Hypothalamus (tissue), 51 donors: ENCODE results near the gene PPA2.

Experiments
- DNase-seq, 51 donors: peaks; one replicate each; lab custom pipeline; 2025; lab: John Stamatoyannopoulos, UW

The PPA2 gene

GRCh38 chr4:105400901-105401677, 72.8 kb downstream of the PPA2 start:
- no peak for DNase-seq

GRCh38 chr4:105399532-105400161, 74.2 kb downstream of the PPA2 start:
- no peak for DNase-seq

GRCh38 chr4:105392858-105393257, 81.0 kb downstream of the PPA2 start:
- DNase-seq, result no peak

- DNase-seq, result no peak
Observed at GRCh38 chr4:105389167-105389566, 84.7 kb downstream of the PPA2 start.

GRCh38 chr4:105387466-105387865, 86.4 kb downstream of the PPA2 start:
- no peak for DNase-seq

GRCh38 chr4:105386012-105386411, 87.8 kb downstream of the PPA2 start:
- DNase-seq, result no peak

GRCh38 chr4:105374071-105374470, 99.8 kb downstream of the PPA2 start:
- DNase-seq, result no peak

- DNase-seq, result no peak
Observed at GRCh38 chr4:105373324-105373723, 100.5 kb downstream of the PPA2 start.

- DNase-seq, result no peak
Observed at GRCh38 chr4:105369988-105370387, 103.9 kb downstream of the PPA2 start.

- DNase-seq, result peak in 1 of 51 donors; percentile 1
Observed at GRCh38 chr4:105361053-105361452, 112.8 kb downstream of the PPA2 start.

- DNase-seq, result no peak
Observed at GRCh38 chr4:105357258-105357980, 116.4 kb downstream of the PPA2 start.

GRCh38 chr4:105356194-105356593, 117.7 kb downstream of the PPA2 start:
- no peak for DNase-seq

GRCh38 chr4:105352826-105353225, 121.0 kb downstream of the PPA2 start:
- no peak for DNase-seq

- no peak for DNase-seq
Observed at GRCh38 chr4:105351861-105352260, 122.0 kb downstream of the PPA2 start.

GRCh38 chr4:105350859-105351490, 122.9 kb downstream of the PPA2 start:
- no peak for DNase-seq

GRCh38 chr4:105348719-105349118, 125.1 kb downstream of the PPA2 start:
- DNase-seq, result no peak

- DNase-seq, result no peak
Observed at GRCh38 chr4:105346869-105347268, 127.0 kb downstream of the PPA2 start.

- DNase-seq, result no peak
Observed at GRCh38 chr4:105345838-105346237, 128.0 kb downstream of the PPA2 start.

- DNase-seq, result no peak
Observed at GRCh38 chr4:105345358-105345757, 128.5 kb downstream of the PPA2 start.

- no peak for DNase-seq
Observed at GRCh38 chr4:105344141-105344540, 129.7 kb downstream of the PPA2 start.
